Stimulated activated effector memory CD8-positive, alpha-beta T cell treated with anti-CD3 and anti-CD28 coated beads, Interleukin-12 subunit alpha, Interleukin-12 subunit beta, amount 100 ng/mL, for 72 hours (primary cell): ENCODE results near the gene MORC2.

Experiments
- ATAC-seq: fragments of 150-1000 bp; cut with Tn5 transposase; 2 replicates; pipeline ENCODE4 v1.10.0; 2021
- DNase-seq, 2 donors: peaks; one replicate each; pipeline ENCODE4 v3.0.0; 2021 to 2022; ENCODE audit warnings: low spot score in 2 of 2
- H3K27ac Mint-ChIP-seq: one replicate; pipeline ENCODE4 v1.8.0; 2022; ENCODE audit warnings: mild to moderate bottlenecking, mixed read lengths
- H3K36me3 Mint-ChIP-seq: one replicate; pipeline ENCODE4 v1.8.0; 2022; ENCODE audit warnings: mild to moderate bottlenecking, mixed read lengths
- H3K4me1 Mint-ChIP-seq: one replicate; pipeline ENCODE4 v1.8.0; 2022; ENCODE audit warnings: mixed read lengths
- H3K4me3 Mint-ChIP-seq: one replicate; pipeline ENCODE4 v1.8.0; 2022; ENCODE audit warnings: mild to moderate bottlenecking, mixed read lengths
- H3K9me3 Mint-ChIP-seq: one replicate; pipeline ENCODE4 v1.8.0; 2022; ENCODE audit warnings: mixed read lengths

MORC2 gene

DNA sequence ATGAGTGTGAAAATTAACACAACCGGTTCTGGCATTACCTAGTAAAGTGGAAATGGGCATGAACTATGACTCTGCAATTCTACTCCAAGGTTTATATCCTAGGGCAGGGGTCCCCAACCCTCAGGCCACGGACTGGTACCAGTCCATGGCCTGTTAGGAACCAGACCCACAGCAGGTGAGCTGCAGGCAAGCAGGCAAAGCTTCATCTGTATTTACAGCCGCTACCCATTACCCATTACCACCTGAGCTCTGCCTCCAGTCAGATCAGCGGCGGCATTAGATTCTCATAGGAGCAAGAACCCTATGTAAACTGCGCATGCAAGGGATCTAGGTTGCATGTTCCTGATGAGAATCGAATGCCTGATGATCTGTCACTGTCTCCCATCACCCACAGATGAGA lies 49.8 kb downstream of the MORC2 start:
- Mint-ChIP-seq H3K4me1 (peaks cover 6% of the 10 kb centered on the region), H3K9me3 (no peaks in the 10 kb centered on the region), H3K36me3 (peaks cover 13% of the 10 kb centered on the region), H3K27ac (no peak overlapping the region), H3K4me3 (no peak overlapping the region)
- DNase-seq (no peak), ATAC-seq (no peak)

DNA sequence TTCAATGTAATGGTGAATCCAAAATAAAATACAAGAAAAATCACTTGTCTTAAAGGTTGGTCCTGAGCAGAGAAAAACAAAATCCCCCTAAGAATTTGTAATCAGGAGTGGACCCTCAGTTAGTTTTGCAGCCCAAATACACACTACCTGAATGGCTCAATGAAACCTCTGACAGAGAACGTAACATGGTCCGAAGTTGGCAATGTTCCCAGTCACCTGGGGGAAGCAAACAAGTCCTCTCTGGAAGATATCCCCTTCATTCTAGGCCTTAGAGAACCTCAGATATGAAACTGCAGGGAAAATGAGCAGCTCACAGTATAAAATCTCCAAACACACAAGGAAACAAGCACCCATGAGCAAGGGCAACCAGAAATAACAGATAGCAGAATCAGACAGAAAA lies 58.2 kb downstream of the MORC2 start:
- no peak overlapping the region for H3K4me3 Mint-ChIP-seq
- ATAC-seq (no peak), DNase-seq (no peak)
- no peaks in the 10 kb centered on the region for H3K4me1 Mint-ChIP-seq
- H3K36me3 Mint-ChIP-seq = peaks cover 6% of the 10 kb centered on the region
- no peaks in the 10 kb centered on the region for H3K9me3 Mint-ChIP-seq
- H3K27ac Mint-ChIP-seq = no peak overlapping the region

DNA sequence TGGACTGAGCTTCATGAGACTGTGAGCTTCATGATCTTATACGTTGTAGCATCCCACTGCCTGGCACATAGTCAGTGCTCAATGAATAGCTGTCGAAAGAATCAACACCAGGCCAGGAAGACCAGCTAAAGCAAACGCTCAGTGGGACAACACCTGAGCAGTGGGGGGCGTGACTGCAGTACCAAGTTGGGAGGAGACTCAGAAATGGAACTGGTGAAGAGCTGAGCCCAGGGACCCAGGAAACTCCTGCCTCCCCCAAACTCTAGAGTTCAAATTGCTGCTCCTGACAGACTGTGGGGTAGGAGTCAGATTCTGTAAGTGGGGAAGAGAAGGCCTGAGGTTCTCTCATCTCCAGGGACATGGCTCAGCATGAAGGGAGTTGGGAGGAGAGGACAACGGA lies 59.3 kb downstream of the MORC2 start:
- Mint-ChIP-seq H3K4me1 (no peaks in the 10 kb centered on the region), H3K9me3 (no peaks in the 10 kb centered on the region), H3K36me3 (peaks cover 6% of the 10 kb centered on the region), H3K4me3 (no peak overlapping the region), H3K27ac (no peak overlapping the region)
- ATAC-seq (no peak), DNase-seq (no peak)

DNA sequence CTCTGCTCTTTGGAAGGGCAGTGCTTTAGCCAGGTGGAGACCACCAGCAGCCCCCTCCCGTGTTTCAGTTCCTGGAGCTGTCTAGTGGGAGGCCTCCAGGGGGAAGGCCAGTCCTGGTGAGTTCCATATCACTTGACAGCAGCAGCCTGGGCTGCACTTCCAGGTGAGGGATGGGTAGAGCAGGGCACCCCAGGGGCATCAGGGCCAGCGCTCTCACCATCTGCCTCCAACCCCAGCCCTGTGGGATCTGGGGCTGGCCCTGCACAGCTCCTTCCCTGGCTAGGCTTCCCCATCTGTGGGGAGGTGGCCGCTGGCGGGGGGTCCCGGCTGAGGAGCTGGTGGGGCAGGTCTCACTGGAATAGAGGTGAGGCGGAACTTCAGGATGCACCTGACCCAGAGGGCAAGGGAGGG lies 60.5 kb downstream of the MORC2 start:
- no peak for ATAC-seq
- Mint-ChIP-seq H3K9me3 (no peaks in the 10 kb centered on the region), H3K36me3 (peaks cover 6% of the 10 kb centered on the region), H3K27ac (no peak overlapping the region), H3K4me3 (no peak overlapping the region), H3K4me1 (peaks cover 3% of the 10 kb centered on the region)
- no peak for DNase-seq

DNA sequence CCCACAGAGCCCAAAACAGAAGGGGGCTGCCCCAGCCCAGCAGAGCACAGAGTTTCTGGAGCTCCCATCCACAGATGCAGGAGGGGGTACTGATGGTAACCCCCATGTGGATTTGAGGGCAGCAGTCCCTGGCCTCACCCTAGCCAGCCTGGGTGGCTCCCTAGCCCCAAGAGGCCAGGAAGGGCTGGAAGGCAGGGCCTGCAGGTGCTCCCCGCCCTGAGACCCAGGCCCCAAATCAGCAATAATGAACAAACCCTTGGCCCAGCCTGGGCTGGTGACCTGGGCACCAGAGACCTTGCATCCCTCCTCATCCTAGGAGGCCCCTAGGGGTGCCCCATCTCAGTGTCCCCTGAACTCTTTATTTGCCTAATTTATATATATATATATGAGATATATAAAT lies 61.6 kb downstream of the MORC2 start:
- DNase-seq (no peak), ATAC-seq (no peak)
- Mint-ChIP-seq H3K36me3 (peaks cover 6% of the 10 kb centered on the region), H3K27ac (no peak overlapping the region), H3K4me1 (peaks cover 7% of the 10 kb centered on the region), H3K9me3 (no peaks in the 10 kb centered on the region), H3K4me3 (no peak overlapping the region)

DNA sequence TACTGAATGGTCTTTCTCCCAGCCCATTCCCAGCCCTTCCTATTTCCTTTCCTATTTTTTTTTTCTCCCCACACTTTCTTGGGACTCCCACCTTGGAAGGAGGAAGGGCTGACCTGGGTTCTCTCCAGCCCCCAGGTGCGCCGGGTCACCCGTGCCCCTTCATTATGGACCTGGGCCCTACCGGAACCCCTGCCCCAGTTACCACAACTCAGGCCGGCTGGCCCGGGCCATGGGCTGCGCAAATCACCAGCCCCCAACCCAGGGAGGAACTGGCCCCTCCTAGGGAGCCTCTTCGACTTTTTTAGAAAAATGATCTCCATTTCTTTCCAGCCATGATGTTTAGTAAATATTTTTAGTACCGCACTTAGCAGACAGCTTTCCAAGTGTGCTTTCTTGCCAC lies 62.2 kb downstream of the MORC2 start:
- Mint-ChIP-seq H3K4me1 (peaks cover 7% of the 10 kb centered on the region), H3K4me3 (no peak overlapping the region), H3K9me3 (no peaks in the 10 kb centered on the region), H3K27ac (peak overlapping the region; percentile 58), H3K36me3 (peaks cover 6% of the 10 kb centered on the region)
- DNase-seq (no peak), ATAC-seq (no peak)

DNA sequence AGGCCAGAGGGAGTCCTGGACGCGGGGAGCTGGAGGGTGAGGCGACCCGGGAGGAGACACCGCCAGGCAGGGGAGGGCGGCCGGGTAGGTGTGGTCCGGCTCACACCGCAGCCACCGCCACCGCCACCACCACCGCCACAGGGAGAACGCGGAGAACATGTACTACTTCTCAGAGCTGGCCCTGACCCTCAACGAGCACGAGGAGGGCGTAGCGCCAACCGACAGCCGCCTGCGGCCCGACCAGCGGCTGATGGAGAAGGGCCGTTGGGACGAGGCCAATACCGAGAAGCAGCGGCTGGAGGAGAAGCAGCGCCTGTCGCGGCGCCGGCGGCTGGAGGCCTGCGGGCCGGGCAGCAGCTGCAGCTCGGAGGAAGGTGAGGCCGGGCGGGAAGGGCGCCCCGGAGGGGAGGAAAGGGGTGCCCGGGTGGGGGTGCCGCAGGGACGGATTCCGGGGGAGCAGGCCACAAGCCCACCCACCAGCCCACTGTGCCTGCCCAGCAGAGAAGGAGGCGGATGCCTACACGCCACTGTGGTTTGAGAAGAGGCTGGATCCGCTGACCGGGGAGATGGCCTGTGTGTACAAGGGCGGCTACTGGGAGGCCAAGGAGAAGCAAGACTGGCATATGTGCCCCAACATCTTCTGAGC lies 62.8 kb downstream of the MORC2 start:
- Mint-ChIP-seq H3K4me3 (no peak overlapping the region), H3K36me3 (peaks cover 6% of the 10 kb centered on the region), H3K9me3 (no peaks in the 10 kb centered on the region), H3K4me1 (peaks cover 7% of the 10 kb centered on the region), H3K27ac (no peak overlapping the region)
- ATAC-seq (no peak), DNase-seq (no peak)

DNA sequence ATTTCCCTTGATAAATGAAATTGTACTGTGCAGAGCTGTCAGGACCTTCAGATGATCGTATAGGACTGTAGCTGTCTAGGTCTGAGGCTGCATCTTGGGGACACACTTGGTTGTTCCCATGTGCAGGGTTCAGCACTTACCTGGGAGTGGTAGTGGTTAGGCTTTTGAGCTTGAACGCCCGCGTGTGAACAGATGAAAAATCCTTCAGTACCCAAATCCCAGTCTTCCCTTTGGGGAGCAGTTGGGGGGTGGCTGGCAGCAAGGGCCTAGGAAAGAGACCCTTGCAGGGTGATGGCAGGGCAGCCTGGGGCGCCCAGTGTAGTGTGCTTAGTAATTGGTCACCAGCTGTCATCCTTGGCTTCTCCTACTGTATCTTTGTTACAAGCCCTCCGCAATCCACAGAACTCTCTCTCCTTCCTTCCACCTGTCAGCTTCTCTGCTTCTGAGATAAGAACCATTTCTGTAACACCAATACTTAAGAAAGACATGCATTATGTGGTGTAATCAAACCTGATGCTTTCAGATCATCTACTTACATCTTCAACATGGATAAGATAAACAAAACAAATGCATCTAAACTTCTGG lies 64.6 kb downstream of the MORC2 start:
- Mint-ChIP-seq H3K36me3 (peaks cover 5% of the 10 kb centered on the region), H3K4me1 (peaks cover 7% of the 10 kb centered on the region), H3K27ac (no peak overlapping the region), H3K9me3 (no peaks in the 10 kb centered on the region), H3K4me3 (no peak overlapping the region)
- no peak for DNase-seq
- no peak for ATAC-seq

DNA sequence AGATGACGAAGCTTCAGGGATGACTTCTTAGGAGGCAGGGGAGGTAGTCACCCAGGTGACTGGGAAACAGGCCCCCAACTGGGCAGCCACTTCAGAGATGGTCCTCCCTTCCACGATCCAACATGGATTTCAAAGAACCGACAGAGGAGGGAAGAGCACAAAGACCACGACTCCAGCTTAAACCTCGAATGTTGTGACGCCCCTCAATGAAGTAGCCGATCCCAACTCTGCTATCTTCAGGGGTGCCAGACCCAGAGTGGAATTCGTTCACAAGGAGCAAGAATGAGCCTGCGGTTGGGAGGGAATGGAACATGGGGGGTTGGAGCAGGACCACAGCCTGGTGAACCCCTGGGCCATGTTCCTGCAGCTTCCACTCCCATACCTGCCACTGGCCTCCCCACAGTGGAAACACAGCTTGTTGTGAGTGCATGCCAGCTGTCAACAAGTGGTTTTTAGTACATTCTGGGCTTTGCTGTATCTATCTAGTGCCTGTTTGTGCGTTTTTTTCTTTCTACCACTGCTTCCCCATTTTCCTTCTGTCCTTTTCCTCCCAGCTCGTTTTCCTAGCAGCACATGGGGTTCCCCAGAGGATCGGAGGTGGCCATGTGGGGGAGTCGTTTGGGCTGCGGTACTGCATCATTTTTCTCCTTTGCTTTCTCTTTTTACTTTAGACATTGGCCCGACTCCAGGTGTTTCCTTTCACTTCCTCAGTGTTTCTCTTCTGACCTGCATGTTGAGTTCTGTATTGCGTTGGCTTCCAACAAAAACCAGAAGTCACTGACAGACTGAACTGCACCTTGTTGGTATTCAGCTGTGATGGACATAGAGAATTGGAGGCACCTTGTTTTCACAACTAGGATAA lies 65.8 kb downstream of the MORC2 start:
- H3K27ac Mint-ChIP-seq = no peak overlapping the region
- DNase-seq (no peak), ATAC-seq (no peak)
- H3K4me1 Mint-ChIP-seq = peaks cover 7% of the 10 kb centered on the region
- H3K36me3 Mint-ChIP-seq = peaks cover 5% of the 10 kb centered on the region
- H3K4me3 Mint-ChIP-seq = no peak overlapping the region
- no peaks in the 10 kb centered on the region for H3K9me3 Mint-ChIP-seq

DNA sequence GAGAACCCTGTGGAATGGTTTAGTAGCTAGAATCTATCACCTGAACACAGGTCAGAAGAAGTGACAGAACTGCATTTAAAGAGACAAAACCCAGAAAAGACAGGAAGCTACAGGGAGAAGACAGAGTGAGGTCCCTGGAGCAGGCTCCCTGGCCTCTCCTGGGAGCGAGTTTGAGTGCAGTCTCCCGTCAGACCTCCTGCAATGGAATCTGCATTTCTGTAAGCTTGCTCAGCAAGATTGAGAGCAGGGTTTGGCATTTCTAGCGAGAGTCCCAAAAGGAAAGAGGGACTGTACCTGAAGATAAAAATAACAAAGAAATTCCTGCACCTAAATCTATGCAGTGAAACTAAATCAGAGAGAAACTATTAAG lies 74.2 kb downstream of the MORC2 start:
- H3K4me1 Mint-ChIP-seq = peaks cover 20% of the 10 kb centered on the region
- H3K9me3 Mint-ChIP-seq = no peaks in the 10 kb centered on the region
- H3K36me3 Mint-ChIP-seq = peaks cover 17% of the 10 kb centered on the region
- DNase-seq (no peak), ATAC-seq (no peak)
- no peak overlapping the region for H3K27ac Mint-ChIP-seq
- H3K4me3 Mint-ChIP-seq = no peak overlapping the region

DNA sequence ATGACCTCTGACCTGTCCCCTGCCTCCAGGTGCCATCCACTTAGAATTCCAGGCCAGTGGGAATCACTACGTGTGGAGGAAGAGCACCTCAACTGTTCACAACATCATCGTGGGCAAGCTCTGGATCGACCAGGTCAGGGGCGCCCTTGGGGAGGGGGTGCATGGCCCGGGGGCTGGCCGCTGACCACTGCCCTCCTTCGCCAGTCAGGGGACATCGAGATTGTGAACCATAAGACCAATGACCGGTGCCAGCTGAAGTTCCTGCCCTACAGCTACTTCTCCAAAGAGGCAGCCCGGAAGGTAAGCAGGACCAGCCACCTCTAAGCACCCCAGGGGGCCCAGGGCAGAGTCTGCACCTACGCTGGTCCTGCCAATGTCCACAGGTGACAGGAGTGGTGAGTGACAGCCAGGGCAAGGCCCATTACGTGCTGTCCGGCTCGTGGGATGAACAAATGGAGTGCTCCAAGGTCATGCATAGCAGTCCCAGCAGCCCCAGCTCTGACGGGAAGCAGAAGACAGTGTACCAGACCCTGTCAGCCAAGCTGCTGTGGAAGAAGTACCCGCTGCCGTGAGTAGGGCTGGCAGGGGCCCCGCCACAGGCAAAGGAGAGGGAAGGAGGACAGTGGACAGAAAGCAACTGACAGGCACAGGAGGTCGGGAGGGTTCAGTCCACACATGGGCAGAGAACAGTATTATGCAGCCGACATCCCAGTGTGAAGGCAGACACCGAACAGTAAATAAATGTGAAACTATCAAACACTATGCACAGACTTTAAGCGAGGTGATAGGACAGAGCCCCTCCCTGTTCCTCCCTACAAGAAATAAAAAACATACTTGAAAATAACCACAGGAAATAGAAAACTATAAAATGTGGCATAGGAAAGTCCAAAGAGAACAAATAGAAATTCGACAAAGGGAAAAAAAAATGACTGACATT lies 74.9 kb downstream of the MORC2 start:
- Mint-ChIP-seq H3K27ac (peak overlapping the region; percentile 11), H3K4me1 (peaks cover 20% of the 10 kb centered on the region), H3K36me3 (peaks cover 17% of the 10 kb centered on the region), H3K4me3 (no peak overlapping the region), H3K9me3 (no peaks in the 10 kb centered on the region)
- ATAC-seq = no peak
- DNase-seq = no peak

DNA sequence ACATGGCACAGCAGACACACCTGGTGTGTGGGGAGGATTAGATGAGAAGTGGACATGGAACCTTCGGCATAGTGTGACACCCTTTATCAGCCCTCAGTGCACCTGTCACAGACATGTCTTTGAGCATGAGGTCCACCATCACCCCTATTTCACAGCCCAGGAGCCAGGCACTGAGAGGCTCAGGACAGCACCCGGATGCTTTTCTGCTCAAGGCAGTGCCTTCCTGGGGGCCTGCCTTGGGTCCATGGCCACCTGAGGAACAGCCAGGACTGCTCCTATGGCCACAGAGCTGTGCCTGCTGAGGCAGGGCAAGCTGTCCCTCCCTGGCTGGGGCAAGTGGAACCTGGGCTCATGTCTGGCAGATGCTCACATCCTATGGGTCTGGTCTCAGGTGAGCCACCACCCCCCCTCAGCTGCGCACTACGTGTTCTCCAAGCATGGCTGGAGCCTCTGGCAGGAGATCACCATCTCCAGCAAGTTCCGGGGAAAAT lies 75.8 kb downstream of the MORC2 start:
- ATAC-seq (no peak), DNase-seq (no peak)
- Mint-ChIP-seq H3K9me3 (no peaks in the 10 kb centered on the region), H3K4me3 (no peak overlapping the region), H3K4me1 (peaks cover 20% of the 10 kb centered on the region), H3K36me3 (peaks cover 17% of the 10 kb centered on the region), H3K27ac (no peak overlapping the region)

DNA sequence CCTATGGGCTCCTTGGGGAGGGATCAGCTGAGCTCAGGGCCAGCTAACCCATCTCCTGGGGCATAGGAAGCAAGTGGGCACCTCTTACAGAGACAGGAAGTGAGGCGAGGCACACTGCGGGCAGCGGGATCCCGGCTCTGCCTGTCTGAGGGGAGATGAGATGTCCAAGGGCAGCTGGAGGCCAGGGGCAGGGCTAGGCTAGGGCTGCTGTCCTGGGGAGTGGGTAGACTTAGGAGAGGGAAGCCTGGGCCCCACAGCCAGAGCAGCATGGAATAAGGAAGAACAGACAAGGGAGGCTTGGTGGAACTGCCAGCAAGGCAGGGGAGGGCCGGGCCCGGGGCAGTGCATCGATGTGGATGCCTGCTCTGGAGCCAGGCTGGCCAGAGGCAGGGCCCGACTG lies 76.3 kb downstream of the MORC2 start:
- no peaks in the 10 kb centered on the region for H3K9me3 Mint-ChIP-seq
- peaks cover 13% of the 10 kb centered on the region for H3K36me3 Mint-ChIP-seq
- ATAC-seq = no peak
- no peak overlapping the region for H3K27ac Mint-ChIP-seq
- DNase-seq = no peak
- H3K4me3 Mint-ChIP-seq = no peak overlapping the region
- H3K4me1 Mint-ChIP-seq = peaks cover 20% of the 10 kb centered on the region

DNA sequence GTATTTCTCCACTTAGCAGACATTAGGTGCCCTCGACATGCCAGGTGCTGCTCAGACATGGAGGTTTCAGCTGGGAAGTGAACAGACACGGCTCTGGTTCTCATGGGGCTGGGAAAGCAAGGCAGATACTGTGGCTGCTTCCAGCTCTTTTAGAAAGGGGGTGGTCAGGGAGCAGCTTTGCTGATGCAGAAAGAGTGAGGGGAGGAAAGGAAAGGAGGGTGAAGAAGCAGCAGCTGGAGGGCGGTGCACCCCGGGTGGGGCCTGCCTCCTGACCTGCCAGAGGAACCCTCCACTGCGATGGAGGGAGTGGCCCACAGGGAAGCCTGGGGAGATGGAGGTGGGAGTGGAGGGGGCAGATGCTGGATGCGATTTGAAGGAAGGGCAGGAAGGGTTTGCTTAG lies 76.8 kb downstream of the MORC2 start:
- no peak for DNase-seq
- Mint-ChIP-seq H3K4me1 (peaks cover 20% of the 10 kb centered on the region), H3K27ac (peak overlapping the region; percentile 76)

DNA sequence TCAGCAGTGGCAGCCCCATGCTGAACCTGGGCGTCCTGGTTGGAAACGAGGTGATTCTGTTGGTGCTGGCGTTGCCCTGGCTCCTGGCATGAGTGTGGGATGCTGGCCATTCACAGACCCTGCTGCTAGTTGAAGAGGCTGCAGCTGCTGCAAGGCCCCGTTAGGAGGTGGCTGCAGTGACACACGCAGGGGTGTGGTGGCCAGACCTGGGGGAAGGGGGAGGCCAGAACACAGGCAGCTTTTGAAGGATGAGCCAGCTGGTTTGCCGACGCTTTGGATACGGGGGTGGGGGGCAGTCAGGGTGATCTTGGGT lies 77.2 kb downstream of the MORC2 start:
- DNase-seq (no peak), ATAC-seq (no peak)
- Mint-ChIP-seq H3K4me1 (peaks cover 20% of the 10 kb centered on the region), H3K4me3 (no peak overlapping the region), H3K9me3 (no peaks in the 10 kb centered on the region), H3K27ac (peak overlapping the region; percentile 76), H3K36me3 (peaks cover 10% of the 10 kb centered on the region)

More for the DNA sequence above, 76.8 kb downstream of the MORC2 start:
- ATAC-seq = no peak
- Mint-ChIP-seq H3K4me3 (no peak overlapping the region), H3K9me3 (no peaks in the 10 kb centered on the region), H3K36me3 (peaks cover 10% of the 10 kb centered on the region)
